WTC11 (cell line): ENCODE measurements around the gene CMTM7. TPM values are rescaled to one million over a fixed set of nuclear protein-coding genes. Genes with fewer than 3 reads are reported as not detected.

Experiments used
- ATAC-seq: fragments of 200-7000 bp; cut with Tn5 transposase; 2 replicates; pipeline ENCODE4 v1.10.0; 2021; ENCODE audit warnings: mild to moderate bottlenecking, moderate library complexity
- CTCF ChIA-PET: fragments of 300-600 bp; sonication (Branson Sonifier 250); formaldehyde crosslinking; loops from one replicate; lab custom pipeline; 2021; ENCODE audit warnings: antibody characterized with exemption; lab: Charles Lee
- POLR2A ChIA-PET: fragments of 350-600 bp; sonication (Branson Sonifier 250); formaldehyde crosslinking; loops from one replicate; lab custom pipeline; 2021; ENCODE audit warnings: antibody characterized with exemption; lab: Charles Lee
- DNase-seq: peaks from one replicate; pipeline ENCODE4 v3.0.0; 2021; ENCODE audit warnings: low spot score
- H3K27ac Mint-ChIP-seq: 2 replicates; pipeline ENCODE4 v1.8.0; 2021; ENCODE audit warnings: mixed read lengths
- H3K27me3 Mint-ChIP-seq: 2 replicates; pipeline ENCODE4 v1.8.0; 2021; ENCODE audit warnings: low read depth, mild to moderate bottlenecking, moderate library complexity, mixed read lengths
- H3K36me3 Mint-ChIP-seq: 2 replicates; pipeline ENCODE4 v1.8.0; 2021; ENCODE audit warnings: mixed read lengths
- H3K4me1 Mint-ChIP-seq: 2 replicates; pipeline ENCODE4 v1.8.0; 2022; ENCODE audit warnings: mixed read lengths
- H3K4me3 Mint-ChIP-seq: 2 replicates; pipeline ENCODE4 v1.8.0; 2021; ENCODE audit warnings: mild to moderate bottlenecking, moderate library complexity, mixed read lengths
- H3K9me3 Mint-ChIP-seq: 2 replicates; pipeline ENCODE4 v1.8.0; 2021; ENCODE audit warnings: mixed read lengths
- ATF1 ChIP-seq: sonication (generic); formaldehyde crosslinking; IDR thresholded peaks from 2 replicates; pipeline ENCODE4 v1.8.1; 2023; ENCODE audit warnings: mild to moderate bottlenecking, moderate library complexity, missing genetic modification reagents
- CREB1 ChIP-seq: sonication (generic); formaldehyde crosslinking; IDR thresholded peaks from 2 replicates; pipeline ENCODE4 v1.8.0; 2023; ENCODE audit warnings: mild to moderate bottlenecking, missing genetic modification reagents
- CREM ChIP-seq: sonication (generic); formaldehyde crosslinking; IDR thresholded peaks from 2 replicates; pipeline ENCODE4 v1.8.1; 2022; ENCODE audit warnings: mild to moderate bottlenecking, missing genetic modification reagents, moderate library complexity
- FOXP1 ChIP-seq: sonication (generic); formaldehyde crosslinking; IDR thresholded peaks from 2 replicates; pipeline ENCODE4 v1.8.0; 2022; ENCODE audit warnings: missing genetic modification reagents, mild to moderate bottlenecking, moderate library complexity, borderline replicate concordance
- MXD4 ChIP-seq: fragments of 250-450 bp; sonication (Bioruptor Pico); IDR thresholded peaks from 2 replicates; pipeline ENCODE4 v1.8.0; 2021; ENCODE audit warnings: mild to moderate bottlenecking, moderate library complexity, borderline replicate concordance
- NR3C1 ChIP-seq: sonication (generic); formaldehyde crosslinking; conservative IDR thresholded peaks from 2 replicates; pipeline ENCODE4 v1.8.1; 2023; ENCODE audit warnings: low read depth, mild to moderate bottlenecking, missing genetic modification reagents
- RELA ChIP-seq: sonication (generic); formaldehyde crosslinking; IDR thresholded peaks from 2 replicates; pipeline ENCODE4 v1.8.1; 2022; ENCODE audit warnings: missing genetic modification reagents, mild to moderate bottlenecking, borderline replicate concordance
- SMAD3 ChIP-seq: sonication (generic); formaldehyde crosslinking; IDR thresholded peaks from 2 replicates; pipeline ENCODE4 v1.8.0; 2022; ENCODE audit warnings: missing genetic modification reagents, mild to moderate bottlenecking, borderline replicate concordance
- SOX15 ChIP-seq: fragments of 250-450 bp; sonication (Bioruptor Pico); IDR thresholded peaks from 2 replicates; pipeline ENCODE4 v1.9.0; 2021; ENCODE audit warnings: mild to moderate bottlenecking
- SP1 ChIP-seq: sonication (generic); formaldehyde crosslinking; conservative IDR thresholded peaks from 2 replicates; pipeline ENCODE4 v1.8.1; 2022; ENCODE audit warnings: missing genetic modification reagents
- TEAD1 ChIP-seq: sonication (generic); formaldehyde crosslinking; IDR thresholded peaks from 2 replicates; pipeline ENCODE4 v1.8.0; 2022; ENCODE audit warnings: mild to moderate bottlenecking, missing genetic modification reagents
- TP53 ChIP-seq: sonication (generic); formaldehyde crosslinking; IDR thresholded peaks from 2 replicates; pipeline ENCODE4 v1.8.1; 2023; ENCODE audit warnings: mild to moderate bottlenecking, missing genetic modification reagents
- total RNA-seq: library from RNA; stranded (reverse); gene quantifications from 3 replicates; pipeline ENCODE4 v1.2.3, GENCODE V29; 2021
- TF ChIP-seq, protein P1 (sequence below): fragments of 250-450 bp; sonication (Bioruptor Pico); IDR thresholded peaks from 2 replicates; pipeline ENCODE4 v1.8.0; 2021; ENCODE audit warnings: mild to moderate bottlenecking
- TF ChIP-seq, protein P2 (sequence below): fragments of 250-450 bp; sonication (Bioruptor Pico); conservative IDR thresholded peaks from 2 replicates; pipeline ENCODE4 v1.9.0; 2021; ENCODE audit warnings: mild to moderate bottlenecking
- TF ChIP-seq, protein P3 (sequence below): sonication (generic); formaldehyde crosslinking; IDR thresholded peaks from 2 replicates; pipeline ENCODE4 v1.8.0; 2022; ENCODE audit warnings: mild to moderate bottlenecking, missing genetic modification reagents
- TF ChIP-seq, protein P4 (sequence below): sonication (generic); formaldehyde crosslinking; IDR thresholded peaks from 2 replicates; pipeline ENCODE4 v1.8.0; 2022; ENCODE audit warnings: mild to moderate bottlenecking, missing genetic modification reagents
- TF ChIP-seq, protein P5 (sequence below): sonication (generic); formaldehyde crosslinking; IDR thresholded peaks from 2 replicates; pipeline ENCODE4 v1.8.0; 2023; ENCODE audit warnings: mild to moderate bottlenecking, missing genetic modification reagents
- TF ChIP-seq, protein P6 (sequence below): sonication (generic); formaldehyde crosslinking; IDR thresholded peaks from 2 replicates; pipeline ENCODE4 v1.8.1; 2023; ENCODE audit warnings: mild to moderate bottlenecking, missing genetic modification reagents, moderate library complexity
- TF ChIP-seq, protein P7 (sequence below): sonication (generic); formaldehyde crosslinking; IDR thresholded peaks from 2 replicates; pipeline ENCODE4 v1.8.1; 2023; ENCODE audit warnings: mild to moderate bottlenecking, missing genetic modification reagents, borderline replicate concordance
- TF ChIP-seq, protein P8 (sequence below): sonication (generic); formaldehyde crosslinking; IDR thresholded peaks from 2 replicates; pipeline ENCODE4 v1.8.0; 2022; ENCODE audit warnings: mild to moderate bottlenecking, missing genetic modification reagents

CMTM7 gene
- total RNA-seq, 1 experiment from 2014 or later = 23.4 TPM

DNA sequence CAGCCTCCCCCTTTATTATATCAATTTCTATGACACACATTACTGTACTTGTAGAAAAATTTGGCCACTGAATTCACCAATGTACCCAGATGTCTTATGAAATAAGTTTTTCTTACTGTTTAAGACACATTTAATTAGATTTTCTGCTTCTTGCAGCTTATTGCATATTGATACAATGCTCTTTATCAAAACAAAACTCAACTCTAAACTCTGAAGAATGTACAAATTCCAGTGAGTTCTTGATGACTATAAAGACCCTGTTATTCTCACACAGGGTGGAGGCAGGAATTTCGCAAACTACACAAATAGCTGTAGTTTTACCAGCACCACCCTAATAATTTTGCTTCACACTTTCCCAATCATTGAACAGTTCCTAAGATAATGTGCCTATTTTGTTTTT is 89.0 kb downstream of the CMTM7 start (continued):
- TF ChIP-seq, protein P1, sequence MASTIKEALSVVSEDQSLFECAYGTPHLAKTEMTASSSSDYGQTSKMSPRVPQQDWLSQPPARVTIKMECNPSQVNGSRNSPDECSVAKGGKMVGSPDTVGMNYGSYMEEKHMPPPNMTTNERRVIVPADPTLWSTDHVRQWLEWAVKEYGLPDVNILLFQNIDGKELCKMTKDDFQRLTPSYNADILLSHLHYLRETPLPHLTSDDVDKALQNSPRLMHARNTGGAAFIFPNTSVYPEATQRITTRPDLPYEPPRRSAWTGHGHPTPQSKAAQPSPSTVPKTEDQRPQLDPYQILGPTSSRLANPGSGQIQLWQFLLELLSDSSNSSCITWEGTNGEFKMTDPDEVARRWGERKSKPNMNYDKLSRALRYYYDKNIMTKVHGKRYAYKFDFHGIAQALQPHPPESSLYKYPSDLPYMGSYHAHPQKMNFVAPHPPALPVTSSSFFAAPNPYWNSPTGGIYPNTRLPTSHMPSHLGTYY (CRISPR knock-in tag) = no peak
- TF ChIP-seq, protein P2, sequence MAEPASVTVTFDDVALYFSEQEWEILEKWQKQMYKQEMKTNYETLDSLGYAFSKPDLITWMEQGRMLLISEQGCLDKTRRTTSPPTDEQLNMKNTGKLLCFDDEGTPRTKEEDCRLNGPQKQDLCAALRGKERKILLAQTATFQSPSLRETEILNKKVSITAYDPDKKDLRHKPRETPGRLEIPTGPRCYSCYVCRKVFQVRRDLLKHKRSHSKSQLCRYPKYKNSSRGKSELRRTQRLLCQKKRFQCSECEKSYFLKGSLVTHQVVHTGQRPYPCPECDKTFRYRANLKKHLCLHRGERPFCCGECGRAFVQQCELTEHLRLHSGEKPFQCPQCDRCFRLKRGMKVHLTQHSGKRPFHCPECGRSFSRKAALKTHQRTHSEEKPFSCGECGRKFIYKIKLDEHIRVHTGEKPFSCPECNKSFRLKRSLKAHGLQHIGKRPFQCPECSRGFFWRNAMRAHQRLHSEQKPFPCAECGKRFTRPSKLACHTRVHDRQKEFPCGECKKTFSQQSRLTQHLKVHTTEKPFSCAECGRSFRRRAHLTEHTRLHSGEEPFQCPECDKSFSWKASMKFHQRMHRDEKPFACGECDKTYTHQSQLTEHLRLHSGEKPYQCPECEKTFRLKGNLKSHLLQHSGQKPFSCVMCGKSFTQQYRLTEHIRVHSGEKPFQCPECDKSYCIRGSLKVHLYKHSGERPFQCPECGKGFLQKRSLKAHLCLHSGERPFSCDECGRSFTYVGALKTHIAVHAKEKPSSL (CRISPR knock-in tag) = no peak
- TF ChIP-seq SP1 = no peak
- no peak for TF ChIP-seq RELA (CRISPR knock-in tag)
- no peak for TF ChIP-seq MXD4 (CRISPR knock-in tag)
- TF ChIP-seq, protein P3, sequence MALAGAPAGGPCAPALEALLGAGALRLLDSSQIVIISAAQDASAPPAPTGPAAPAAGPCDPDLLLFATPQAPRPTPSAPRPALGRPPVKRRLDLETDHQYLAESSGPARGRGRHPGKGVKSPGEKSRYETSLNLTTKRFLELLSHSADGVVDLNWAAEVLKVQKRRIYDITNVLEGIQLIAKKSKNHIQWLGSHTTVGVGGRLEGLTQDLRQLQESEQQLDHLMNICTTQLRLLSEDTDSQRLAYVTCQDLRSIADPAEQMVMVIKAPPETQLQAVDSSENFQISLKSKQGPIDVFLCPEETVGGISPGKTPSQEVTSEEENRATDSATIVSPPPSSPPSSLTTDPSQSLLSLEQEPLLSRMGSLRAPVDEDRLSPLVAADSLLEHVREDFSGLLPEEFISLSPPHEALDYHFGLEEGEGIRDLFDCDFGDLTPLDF = no peak
- TF ChIP-seq, protein P4, sequence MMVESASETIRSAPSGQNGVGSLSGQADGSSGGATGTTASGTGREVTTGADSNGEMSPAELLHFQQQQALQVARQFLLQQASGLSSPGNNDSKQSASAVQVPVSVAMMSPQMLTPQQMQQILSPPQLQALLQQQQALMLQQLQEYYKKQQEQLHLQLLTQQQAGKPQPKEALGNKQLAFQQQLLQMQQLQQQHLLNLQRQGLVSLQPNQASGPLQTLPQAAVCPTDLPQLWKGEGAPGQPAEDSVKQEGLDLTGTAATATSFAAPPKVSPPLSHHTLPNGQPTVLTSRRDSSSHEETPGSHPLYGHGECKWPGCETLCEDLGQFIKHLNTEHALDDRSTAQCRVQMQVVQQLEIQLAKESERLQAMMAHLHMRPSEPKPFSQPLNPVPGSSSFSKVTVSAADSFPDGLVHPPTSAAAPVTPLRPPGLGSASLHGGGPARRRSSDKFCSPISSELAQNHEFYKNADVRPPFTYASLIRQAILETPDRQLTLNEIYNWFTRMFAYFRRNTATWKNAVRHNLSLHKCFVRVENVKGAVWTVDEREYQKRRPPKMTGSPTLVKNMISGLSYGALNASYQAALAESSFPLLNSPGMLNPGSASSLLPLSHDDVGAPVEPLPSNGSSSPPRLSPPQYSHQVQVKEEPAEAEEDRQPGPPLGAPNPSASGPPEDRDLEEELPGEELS (CRISPR knock-in tag) = no peak
- no peak for TF ChIP-seq ATF1
- no peak for TF ChIP-seq SOX15 (CRISPR knock-in tag)
- TF ChIP-seq, protein P5, sequence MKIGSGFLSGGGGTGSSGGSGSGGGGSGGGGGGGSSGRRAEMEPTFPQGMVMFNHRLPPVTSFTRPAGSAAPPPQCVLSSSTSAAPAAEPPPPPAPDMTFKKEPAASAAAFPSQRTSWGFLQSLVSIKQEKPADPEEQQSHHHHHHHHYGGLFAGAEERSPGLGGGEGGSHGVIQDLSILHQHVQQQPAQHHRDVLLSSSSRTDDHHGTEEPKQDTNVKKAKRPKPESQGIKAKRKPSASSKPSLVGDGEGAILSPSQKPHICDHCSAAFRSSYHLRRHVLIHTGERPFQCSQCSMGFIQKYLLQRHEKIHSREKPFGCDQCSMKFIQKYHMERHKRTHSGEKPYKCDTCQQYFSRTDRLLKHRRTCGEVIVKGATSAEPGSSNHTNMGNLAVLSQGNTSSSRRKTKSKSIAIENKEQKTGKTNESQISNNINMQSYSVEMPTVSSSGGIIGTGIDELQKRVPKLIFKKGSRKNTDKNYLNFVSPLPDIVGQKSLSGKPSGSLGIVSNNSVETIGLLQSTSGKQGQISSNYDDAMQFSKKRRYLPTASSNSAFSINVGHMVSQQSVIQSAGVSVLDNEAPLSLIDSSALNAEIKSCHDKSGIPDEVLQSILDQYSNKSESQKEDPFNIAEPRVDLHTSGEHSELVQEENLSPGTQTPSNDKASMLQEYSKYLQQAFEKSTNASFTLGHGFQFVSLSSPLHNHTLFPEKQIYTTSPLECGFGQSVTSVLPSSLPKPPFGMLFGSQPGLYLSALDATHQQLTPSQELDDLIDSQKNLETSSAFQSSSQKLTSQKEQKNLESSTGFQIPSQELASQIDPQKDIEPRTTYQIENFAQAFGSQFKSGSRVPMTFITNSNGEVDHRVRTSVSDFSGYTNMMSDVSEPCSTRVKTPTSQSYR = no peak
- TF ChIP-seq, protein P6, sequence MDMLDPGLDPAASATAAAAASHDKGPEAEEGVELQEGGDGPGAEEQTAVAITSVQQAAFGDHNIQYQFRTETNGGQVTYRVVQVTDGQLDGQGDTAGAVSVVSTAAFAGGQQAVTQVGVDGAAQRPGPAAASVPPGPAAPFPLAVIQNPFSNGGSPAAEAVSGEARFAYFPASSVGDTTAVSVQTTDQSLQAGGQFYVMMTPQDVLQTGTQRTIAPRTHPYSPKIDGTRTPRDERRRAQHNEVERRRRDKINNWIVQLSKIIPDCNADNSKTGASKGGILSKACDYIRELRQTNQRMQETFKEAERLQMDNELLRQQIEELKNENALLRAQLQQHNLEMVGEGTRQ = no peak
- TF ChIP-seq CREM (CRISPR knock-in tag) = no peak
- no peak for TF ChIP-seq CREB1 (CRISPR knock-in tag)

DNA sequence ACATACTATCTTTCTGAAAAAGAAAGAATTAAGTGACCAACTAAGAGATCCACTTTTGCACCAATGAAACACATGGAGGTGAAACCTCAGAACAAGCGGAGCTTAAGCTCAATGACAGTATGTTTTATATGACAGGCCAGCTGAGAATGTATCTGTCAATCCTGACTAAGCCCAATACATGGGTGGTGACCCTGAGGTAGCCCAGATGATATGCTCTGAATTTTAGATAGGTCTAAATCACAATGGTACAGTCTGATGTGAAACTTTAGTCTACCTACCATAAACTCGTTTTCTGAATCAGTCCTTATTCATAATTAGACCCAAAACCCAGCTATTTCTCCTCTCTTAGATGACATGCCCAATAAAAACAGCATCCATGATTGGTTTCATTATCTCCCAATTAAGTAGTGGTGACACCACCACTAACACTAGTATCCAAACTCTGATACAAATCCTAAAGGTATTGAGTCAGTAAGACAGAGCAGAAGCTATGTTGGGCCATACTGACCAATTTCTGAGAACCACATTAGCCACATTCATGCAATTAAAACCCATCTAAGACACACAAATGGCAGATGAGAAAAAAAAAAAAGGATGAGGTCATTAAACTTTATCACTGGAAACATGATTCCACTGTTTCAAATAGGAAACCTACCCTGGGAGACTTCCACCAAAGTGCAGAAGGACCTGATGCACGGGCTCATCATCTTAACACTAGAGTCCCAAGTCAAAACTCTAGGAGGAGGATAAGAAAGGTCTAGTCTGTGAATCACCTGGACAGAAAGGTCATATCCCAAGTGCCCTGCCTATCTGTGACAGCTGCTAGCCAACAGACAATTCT is 90.4 kb downstream of the CMTM7 start:
- H3K9me3 Mint-ChIP-seq = no peaks in the 10 kb centered on the region
- ATAC-seq = no peak
- peaks cover 9% of the 10 kb centered on the region; the same call in 1 of the 2 replicates for H3K36me3 Mint-ChIP-seq
- ChIA-PET POLR2A (no interaction called here), CTCF (interaction anchor here (1.2 to 1.9 kb wide), 2 partner anchors 14 to 107 kb away, joined by 3 to 8 read pairs; no protein-coding TSS in a partner anchor)
- no peak for DNase-seq
- no peak overlapping the region for H3K27ac Mint-ChIP-seq
- H3K4me3 Mint-ChIP-seq = no peak overlapping the region
- no peaks in the 10 kb centered on the region for H3K4me1 Mint-ChIP-seq
- no peaks in the 10 kb centered on the region for H3K27me3 Mint-ChIP-seq
- TF ChIP-seq, protein P7, sequence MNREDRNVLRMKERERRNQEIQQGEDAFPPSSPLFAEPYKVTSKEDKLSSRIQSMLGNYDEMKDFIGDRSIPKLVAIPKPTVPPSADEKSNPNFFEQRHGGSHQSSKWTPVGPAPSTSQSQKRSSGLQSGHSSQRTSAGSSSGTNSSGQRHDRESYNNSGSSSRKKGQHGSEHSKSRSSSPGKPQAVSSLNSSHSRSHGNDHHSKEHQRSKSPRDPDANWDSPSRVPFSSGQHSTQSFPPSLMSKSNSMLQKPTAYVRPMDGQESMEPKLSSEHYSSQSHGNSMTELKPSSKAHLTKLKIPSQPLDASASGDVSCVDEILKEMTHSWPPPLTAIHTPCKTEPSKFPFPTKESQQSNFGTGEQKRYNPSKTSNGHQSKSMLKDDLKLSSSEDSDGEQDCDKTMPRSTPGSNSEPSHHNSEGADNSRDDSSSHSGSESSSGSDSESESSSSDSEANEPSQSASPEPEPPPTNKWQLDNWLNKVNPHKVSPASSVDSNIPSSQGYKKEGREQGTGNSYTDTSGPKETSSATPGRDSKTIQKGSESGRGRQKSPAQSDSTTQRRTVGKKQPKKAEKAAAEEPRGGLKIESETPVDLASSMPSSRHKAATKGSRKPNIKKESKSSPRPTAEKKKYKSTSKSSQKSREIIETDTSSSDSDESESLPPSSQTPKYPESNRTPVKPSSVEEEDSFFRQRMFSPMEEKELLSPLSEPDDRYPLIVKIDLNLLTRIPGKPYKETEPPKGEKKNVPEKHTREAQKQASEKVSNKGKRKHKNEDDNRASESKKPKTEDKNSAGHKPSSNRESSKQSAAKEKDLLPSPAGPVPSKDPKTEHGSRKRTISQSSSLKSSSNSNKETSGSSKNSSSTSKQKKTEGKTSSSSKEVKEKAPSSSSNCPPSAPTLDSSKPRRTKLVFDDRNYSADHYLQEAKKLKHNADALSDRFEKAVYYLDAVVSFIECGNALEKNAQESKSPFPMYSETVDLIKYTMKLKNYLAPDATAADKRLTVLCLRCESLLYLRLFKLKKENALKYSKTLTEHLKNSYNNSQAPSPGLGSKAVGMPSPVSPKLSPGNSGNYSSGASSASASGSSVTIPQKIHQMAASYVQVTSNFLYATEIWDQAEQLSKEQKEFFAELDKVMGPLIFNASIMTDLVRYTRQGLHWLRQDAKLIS (CRISPR knock-in tag) = no peak
- TF ChIP-seq TEAD1 (CRISPR knock-in tag) = no peak
- TF ChIP-seq, protein P8, sequence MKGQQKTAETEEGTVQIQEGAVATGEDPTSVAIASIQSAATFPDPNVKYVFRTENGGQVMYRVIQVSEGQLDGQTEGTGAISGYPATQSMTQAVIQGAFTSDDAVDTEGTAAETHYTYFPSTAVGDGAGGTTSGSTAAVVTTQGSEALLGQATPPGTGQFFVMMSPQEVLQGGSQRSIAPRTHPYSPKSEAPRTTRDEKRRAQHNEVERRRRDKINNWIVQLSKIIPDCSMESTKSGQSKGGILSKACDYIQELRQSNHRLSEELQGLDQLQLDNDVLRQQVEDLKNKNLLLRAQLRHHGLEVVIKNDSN (CRISPR knock-in tag) = no peak
- TF ChIP-seq NR3C1 = no peak
- TF ChIP-seq TP53 (CRISPR knock-in tag) = no peak
- TF ChIP-seq SMAD3 (CRISPR knock-in tag) = no peak
- TF ChIP-seq FOXP1 (CRISPR knock-in tag) = no peak
